Fibroblast of peridontal ligament (primary cell): Measurements from ENCODE around the gene KDM3A.
"Not testable (repeated sequence)": the region's sequence is repeated elsewhere in the genome, so short reads cannot be mapped to it uniquely, and the experiment has no call there.

Experiments
- DNase-seq: peaks from one replicate; pipeline ENCODE4 v3.0.0-alpha.2; 2010; ENCODE audit errors: extremely low read depth

KDM3A gene

DNA sequence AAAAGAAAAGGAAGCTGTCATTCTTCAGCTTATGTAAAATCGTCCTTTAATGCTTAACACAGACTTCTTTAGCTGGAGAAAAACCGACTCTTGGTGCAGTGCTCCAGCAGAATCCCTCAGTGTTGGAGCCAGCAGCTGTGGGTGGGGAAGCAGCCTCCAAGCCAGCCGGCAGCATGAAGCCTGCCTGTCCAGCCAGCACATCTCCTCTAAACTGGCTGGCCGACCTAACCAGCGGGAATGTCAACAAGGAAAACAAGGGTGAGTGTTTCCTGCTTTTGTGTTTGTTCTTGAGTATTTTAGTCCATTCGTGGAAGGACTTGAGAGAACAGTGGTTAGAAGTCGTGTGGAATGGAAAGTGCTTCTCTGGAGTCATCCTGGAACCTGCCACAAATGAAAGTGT is 38.9 kb downstream of the KDM3A start:
- no peak for DNase-seq

DNA sequence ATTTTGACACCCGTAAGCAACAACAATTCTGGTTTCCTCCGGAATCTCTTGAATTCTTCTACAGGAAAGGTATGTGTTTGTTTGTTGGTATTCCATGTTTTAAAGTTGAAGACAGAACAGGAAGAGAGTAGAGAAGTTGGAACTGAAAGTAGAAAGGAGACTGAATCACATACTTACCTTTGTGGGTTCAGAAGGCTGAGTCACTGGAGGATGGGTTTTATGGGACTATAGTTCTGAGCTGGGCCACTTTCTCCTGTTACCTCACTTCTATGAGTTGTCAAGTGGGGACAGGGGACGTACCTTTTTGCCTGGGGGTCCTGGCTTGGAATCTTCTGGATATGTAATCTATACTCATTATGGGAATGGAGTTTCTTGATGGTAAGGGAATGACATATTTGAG is 40.9 kb downstream of the KDM3A start:
- no peak for DNase-seq

DNA sequence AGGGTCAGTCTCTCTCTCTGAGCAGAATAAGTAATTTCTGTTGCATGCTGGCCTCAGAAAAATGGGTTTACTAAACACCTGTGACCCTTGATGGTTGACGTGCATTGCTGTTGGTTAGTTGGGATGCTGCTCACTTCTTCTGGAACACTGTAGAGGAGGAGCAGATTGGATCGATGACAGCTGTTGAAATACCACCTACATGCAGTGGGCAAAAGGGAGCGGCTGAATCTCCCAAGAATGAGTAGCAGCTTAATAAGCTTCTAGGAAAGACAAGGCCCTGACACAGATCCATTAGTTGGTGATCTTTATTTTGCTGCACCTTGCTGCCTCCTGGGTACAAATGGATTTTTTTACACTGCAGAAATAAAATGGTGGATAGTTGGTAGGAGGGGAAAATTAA is 43.2 kb downstream of the KDM3A start:
- no peak for DNase-seq

DNA sequence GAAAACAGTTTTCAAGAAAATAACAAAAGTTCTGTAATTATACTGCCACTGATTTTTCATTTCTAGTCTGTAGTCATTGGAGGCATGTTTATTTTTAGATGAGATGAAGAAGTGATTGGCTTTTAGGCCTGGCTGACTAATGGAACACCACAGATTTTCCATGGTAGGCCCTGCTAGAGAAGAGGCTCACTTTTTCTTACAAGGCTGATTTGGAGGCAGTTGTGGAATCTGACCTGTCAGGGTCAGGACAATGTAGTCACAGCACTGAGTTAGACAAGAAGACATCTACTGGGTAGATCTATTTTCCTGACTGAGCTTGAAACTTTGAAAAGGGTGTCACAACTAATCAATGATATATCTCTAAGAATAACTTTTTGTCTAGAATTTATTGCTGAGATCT is 43.9 kb downstream of the KDM3A start:
- DNase-seq: no peak

DNA sequence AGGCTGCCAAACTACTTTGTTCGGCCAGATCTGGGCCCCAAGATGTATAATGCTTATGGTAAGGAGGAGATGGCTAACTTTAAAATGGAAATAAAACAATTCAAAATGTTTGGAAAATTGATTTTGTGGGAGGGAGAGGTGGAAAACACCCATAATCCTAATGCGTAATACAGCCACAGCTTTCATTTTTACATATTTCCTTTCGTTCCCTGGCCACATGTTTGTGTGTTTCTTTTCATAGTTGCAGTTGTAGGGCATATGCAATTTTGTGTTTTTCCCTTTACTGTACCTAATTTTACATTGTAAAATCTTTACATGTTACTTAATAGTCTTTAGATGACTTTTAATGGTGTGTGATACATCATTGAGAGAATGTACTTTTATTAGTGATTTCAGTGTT is 44.6 kb downstream of the KDM3A start:
- DNase-seq: no peak

DNA sequence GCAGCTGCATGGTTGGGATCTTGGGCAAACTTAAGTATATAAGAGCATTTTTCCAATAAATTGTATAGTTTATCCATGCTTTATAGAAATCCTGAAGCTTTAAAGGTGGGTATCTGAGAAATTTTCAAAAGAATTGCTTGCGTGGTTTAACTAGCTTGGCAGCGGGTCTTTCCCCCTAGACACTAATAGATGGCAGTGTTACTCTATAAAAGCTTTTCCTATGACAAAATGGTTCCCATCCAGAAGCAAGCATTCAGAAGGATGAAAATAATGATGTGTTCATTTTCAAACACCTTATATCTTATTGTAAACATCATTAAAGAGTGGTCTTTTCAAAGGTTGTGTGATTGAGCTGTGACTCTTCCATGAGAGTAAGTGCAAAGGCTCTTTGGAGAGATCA is 45.9 kb downstream of the KDM3A start:
- DNase-seq: no peak

DNA sequence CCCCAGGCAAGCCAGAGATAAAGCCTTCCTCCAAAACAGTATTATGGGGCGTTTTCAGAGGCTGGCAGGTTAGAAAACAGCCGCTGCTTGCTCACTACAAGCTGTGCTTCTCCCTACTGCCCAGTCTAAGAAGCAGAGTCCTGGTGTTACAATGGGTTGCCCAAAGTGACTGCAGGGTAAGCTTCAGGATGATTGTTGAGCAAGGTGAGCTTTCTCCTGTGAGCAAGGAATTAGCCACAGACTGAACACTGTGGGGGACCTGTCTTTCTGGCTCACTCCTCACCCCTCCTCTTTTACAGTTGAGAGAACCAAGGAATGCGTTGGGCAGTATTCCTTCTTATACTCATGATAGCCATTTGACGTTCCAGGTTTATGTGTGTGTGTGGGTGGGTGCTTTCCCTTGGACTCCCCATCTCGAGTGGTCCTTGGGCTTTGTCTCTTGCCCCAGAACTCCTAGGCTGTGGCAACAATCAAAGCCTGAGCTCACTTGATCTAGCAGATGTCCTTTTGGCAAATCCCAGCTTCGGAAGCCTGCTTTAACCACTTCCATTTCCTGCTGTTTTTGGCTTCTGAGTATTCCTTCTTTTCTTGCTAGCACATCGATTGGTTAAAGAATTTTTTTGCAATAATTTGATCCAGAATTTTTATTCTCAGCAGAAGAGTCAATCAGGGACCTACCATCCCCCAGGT is 47.5 kb downstream of the KDM3A start:
- no peak for DNase-seq

DNA sequence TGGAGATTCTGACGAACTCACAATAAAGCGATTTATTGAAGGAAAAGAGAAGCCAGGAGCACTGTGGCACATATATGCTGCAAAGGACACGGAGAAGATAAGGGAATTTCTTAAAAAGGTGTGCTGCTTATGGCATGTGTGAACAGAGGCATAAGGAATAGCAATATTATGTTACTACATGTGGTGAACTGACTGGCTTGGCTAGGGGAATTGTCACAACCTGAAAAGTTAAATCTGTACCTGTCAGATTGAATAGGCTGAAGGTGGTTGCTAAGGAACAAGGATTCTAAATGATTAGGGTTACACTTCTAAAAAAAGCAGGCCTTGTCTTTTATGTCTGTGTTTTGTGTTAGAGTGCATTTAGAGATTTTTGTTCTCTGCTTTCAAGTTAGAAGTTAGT is 48.4 kb downstream of the KDM3A start:
- DNase-seq: no peak

DNA sequence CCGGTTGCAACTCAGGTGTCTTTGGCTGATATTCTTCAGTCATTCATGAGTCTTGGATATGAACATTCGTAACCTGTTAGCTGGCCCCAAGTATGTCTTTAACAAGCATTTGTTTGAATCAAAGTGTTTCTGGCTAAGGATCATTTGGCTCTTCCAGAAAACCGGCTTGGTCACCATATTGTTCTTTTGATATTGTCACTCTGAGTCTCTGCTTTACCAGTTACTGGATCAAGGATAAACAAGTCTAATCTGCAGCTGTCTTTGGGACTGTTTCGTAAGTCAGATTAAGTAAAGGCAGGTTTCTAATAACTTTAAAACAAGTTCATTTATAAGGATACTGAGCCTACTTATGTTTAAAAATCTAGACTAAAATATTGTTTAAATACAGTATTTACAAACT is 49.1 kb downstream of the KDM3A start:
- no peak for DNase-seq

DNA sequence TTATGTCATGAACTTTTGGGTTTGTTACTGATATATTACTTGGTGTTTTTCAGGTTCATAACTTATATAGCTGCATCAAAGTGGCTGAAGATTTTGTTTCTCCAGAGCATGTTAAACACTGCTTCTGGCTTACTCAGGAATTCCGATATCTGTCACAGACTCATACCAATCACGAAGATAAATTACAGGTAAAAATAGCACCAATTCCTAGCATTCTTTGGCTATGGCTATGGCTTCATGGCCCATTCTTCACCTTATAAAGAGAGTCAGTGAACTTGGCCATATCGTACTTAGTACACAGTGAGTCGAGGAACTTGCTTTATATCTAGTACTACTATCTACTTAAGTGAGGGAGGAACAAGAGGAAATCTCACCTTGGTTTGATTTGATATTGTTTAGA is 49.9 kb downstream of the KDM3A start:
- DNase-seq: no peak

DNA sequence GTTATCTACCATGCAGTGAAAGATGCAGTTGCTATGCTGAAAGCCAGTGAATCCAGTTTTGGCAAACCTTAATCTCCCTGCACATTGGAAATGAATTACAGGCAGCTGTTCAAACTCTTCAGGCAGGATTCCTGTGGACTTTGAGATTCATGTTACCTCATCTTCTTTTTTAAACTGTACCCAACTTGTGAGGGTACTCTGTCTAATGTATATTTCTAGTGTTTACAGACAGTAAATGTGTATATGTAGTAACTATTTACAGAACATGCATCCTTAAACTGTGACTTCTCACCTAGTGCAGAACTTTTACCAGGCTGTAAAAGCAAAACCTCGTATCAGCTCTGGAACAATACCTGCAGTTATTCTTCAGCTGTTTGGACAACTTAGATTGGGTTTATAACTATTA is 50.9 kb downstream of the KDM3A start:
- no peak for DNase-seq

DNA sequence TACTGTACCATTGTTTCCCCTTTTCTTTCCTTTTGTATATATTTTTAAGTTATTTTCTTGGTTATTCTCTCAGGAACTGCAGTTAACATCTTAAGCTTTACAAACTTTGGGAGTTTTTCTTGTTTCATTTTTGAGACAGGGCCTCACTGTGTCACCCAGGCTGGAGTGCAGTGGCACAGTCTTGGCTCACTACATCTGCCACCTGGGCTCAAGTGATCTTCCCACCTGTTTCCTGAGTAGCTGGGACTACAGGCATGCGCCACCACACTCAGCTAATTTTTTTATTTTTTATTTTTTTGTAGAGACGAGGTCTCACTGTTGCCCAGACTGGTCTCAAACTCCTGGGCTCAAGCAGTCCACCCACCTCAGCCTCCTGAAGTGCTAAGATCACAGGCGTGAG is 55.2 kb downstream of the KDM3A start:
- not testable (repeated sequence) for DNase-seq

DNA sequence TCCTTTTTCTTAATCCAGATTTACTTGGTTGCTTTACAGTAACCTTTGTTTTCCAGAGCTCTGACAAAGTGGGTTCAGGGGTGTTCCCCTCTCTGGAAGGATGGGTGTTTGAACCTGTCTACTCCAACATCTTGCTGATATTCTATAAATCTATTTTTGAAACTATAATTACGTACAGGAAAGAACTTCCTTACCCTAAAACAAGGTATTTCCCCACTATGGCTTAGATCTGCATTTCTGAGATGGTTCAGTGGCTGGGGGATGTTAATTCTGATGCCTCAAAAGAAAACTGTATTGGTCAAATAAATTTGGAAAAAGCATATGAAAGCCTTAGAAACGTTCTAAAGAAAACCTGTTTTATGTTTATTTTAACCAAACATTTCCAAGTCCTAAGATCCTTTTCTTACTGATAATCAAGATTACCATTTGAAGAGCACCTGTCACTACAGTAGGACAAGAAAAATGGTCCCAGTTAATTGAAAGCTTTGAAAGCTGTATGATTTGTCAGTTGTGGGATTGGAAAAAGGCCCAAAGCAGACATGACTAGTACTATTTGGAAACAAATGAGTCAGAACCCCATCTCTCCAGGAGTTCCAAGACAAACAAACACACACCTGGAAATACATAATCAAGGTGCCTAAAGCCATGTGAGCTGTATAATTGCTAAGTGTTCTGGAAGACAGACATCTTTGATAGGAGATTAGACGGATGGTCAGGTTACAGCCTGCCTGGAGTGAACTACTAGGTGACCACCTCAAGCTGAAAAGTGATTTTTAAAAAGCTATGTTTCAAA is 57.5 kb downstream of the KDM3A start:
- no peak for DNase-seq

DNA sequence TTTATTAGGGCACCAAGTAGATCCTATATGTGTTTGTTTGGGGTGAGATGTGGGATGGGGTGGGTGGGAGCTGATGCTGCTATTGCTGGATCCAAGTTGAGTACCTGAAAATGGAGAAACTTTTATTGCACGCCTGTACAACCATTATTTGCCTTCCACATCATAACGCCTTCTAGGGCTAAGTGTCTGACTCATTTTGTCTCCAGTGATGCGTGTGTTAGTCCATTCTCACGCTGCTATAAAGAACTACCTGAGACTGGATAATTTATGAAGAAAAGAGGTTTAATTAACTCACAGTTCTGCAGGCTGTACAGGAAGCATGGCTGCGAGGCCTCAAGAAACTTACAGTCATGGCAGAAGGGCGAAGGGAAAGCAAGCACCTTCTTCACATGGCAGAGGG is 58.2 kb downstream of the KDM3A start:
- no peak for DNase-seq

DNA sequence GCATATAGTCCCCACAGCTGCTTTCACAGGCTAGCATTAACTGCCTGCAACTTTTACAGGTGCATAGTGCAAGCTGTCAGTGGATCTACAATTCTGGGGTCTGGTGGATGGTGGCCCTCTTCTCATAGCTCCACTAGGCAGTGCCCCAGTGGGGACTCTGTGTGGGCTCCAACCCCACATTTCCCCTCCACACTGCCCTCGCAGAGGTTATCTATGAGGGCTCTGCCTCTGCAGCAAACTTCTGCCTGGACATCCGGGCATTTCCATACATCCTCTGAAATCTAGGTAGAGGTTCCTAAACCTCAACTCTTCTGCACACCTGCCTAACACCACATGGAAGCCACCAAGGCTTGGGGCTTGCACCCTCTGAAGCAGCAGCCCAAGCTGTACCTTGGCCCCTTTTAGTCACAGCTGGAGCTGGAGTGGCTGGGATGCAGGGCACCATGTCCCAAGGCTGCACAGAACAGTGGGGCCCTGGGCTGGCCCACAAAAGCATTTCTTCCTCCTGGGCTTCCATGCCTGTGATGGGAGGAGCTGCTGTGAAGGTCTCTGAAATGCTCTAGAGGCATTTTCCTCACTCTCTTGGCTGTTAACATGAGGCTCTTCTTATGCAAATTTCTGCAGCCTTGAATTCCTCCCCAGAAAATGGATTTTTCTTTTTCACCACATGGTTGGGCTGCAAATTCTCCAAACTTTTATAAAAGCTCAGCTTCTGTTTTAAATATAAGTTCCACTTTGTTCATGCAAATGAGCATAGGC is 59.3 kb downstream of the KDM3A start:
- no peak for DNase-seq

DNA sequence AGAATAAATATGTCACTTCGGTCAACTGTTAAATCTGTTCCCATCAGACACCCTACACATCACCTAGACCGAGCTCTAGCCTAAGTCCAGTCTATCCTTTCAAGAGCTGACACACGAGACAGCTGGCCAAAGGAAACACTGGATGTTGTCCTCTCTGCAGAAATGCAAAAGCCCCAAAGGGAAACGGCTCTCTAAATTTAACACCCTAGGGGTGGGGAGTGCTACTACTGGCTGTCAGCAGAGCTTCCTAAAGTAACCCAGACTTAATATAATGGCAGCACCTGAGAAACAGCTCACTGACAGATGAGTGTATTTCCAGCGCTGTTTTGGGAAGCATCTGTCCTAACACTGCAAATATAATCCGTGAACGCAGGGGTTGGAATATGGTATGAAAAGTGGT is 66.4 kb downstream of the KDM3A start:
- DNase-seq: no peak

DNA sequence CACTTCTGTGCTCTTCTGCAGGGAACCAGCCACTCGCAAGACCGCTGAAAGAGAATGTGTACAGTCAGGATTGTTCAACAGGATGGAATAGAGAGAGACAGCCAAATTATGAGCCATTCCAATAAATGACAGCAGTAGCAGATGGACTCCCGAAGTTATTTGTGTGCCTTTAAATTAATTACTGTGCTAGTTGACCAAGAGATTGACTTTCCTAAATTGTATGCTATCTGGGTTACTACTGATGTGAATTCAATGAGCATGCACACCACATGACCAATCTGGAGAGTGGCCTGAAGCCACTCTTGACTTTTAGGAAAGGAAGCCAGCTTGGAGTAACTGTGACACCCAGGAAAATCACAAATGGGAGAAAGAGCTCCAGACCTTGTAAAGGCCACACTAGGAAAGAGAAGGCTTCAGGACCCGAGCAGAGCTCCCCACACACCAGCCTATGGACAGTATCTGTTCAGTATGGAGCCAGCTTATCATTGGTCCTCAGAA is 69.3 kb downstream of the KDM3A start:
- no peak for DNase-seq

DNA sequence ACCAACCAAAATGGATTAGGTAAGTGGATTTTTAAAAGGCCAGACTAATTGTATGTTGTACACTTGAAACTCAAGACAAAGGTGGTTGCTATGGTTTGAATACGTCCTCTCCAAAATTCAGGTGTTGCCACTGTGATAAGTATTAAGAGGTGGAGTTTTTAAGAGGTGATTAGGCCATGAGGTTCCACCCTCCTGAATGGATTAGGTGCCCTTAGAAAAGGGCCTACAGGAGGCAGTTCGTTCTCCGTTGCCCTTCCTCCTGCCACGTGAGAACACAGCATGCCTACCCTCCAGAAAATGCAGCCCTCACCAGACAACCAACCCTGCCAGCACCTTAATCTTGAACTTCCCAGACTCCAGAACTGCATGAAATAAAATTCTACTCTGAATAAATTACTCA is 70.9 kb downstream of the KDM3A start:
- DNase-seq: no peak

DNA sequence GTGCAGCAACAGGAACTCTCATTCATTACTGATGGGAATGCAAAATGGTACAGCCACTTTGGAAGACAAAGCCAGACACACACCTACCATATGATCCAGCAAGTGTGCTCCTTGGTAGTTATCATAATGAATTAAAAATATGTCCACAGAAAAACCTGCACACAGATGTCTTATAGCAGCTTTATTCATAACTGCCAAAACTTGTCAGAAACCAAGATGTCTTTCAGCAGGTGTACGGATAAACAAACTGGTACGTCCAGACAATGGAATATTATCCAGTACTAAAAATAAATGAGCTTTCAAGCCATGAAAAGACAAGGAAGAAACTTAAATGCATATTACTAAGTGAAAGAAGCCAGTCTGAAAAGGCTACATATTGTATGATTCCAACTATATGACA is 71.7 kb downstream of the KDM3A start:
- no peak for DNase-seq

DNA sequence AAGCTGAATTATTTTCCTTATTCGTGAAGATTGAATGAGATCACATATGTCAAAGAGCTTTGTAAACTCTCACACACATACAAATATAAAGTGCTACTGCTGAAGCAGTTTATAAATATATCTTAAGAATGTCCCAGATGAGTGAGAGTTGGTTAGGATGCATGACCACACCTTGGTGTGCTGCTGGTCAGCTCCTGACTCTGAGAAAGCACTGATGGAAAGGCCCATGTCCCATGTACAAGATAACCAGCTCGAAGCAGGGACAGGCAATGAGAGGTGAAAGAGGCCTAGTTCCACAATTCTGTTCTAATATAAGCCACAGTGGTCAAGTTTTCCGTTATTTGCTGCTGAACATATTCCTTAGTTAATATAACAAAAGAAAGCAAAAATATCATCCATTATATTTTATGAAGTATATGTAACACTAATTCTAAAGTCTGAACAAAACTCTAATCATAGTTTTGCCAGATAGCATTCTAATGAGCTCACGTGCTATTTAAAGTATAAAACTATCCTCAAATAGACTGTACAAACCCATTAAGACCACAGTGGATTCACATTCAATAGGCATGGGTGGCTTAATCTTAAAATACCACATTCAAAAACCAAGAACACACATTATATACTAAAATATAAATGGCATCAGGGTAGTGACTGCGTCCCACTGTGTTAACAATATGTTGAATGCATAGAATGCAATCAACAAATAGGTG is 72.9 kb downstream of the KDM3A start:
- no peak for DNase-seq

DNA sequence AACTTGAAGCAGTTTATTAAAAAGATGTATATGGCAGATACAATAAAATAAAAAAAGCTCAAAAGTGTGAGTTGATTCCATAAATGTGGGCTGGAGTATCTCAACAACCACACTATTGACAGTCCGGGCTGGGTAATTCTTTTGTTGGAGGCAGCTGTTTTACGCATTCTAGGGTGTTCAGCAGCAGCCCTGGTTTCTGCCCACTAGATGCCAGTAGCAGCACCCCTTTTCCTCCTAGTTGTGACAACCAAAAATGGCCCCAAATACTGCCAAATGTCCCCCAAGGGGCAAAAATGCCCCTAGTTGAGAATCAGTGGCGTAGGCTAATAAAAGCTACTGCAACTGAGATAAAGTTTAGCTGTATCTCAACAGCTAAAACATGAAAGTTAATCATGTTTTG is 77.3 kb downstream of the KDM3A start:
- peak; percentile 16 for DNase-seq

DNA sequence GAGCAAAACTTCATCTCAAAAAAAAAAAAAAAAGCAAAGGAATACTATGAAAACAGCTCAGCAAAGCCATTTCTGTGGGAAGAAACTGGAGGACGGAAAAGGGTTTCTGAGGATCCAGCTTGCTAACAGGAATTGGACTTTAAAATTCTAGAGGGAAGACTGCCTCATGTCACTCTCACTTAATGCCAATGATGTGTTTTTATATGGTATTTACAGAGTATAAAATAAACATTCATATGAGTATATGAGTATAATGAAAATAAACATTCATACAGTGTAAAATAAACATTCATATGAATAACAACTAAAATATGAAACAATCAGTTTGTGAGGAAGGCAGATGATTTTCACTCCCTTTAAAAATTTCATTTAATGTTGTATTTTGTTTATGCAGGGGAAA is 78.2 kb downstream of the KDM3A start:
- peak; percentile 8 for DNase-seq
